ENCODE data around the gene PTMA. TPM values are rescaled to one million over a fixed set of nuclear protein-coding genes. Genes with fewer than 3 reads are reported as not detected.
"Not testable (repeated sequence)": the region's sequence is repeated elsewhere in the genome, so short reads cannot be mapped to it uniquely, and the experiment has no call there.

The PTMA gene, protein sequence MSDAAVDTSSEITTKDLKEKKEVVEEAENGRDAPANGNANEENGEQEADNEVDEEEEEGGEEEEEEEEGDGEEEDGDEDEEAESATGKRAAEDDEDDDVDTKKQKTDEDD
- 459 and 545 TPM in 2 replicates for total RNA-seq

GRCh38 chr2:231707927-231708772 lies at the start of gene PTMA:
TSS of gene PTMA (plus strand) at chr2:231708525. CDS start at chr2:231708707, 182 bp downstream.
- H3K36me3 ChIP-seq (ENCODE audit: insufficient read depth, low read length): peaks cover 13% of the 10 kb centered on the region
- H3K4me3 ChIP-seq (ENCODE audit: insufficient read depth, low read length): peak within 1 kb of the TSS; percentile 95
- DNase-seq (ENCODE audit: insufficient read length, low spot score, missing footprints): peak; percentile 99
- H3K9me3 ChIP-seq (ENCODE audit: low read depth, low read length): no peaks in the 10 kb centered on the region
- H3K4me1 ChIP-seq (ENCODE audit: insufficient read depth, low read length): peaks cover 17% of the 10 kb centered on the region
- TF ChIP-seq, protein P1, sequence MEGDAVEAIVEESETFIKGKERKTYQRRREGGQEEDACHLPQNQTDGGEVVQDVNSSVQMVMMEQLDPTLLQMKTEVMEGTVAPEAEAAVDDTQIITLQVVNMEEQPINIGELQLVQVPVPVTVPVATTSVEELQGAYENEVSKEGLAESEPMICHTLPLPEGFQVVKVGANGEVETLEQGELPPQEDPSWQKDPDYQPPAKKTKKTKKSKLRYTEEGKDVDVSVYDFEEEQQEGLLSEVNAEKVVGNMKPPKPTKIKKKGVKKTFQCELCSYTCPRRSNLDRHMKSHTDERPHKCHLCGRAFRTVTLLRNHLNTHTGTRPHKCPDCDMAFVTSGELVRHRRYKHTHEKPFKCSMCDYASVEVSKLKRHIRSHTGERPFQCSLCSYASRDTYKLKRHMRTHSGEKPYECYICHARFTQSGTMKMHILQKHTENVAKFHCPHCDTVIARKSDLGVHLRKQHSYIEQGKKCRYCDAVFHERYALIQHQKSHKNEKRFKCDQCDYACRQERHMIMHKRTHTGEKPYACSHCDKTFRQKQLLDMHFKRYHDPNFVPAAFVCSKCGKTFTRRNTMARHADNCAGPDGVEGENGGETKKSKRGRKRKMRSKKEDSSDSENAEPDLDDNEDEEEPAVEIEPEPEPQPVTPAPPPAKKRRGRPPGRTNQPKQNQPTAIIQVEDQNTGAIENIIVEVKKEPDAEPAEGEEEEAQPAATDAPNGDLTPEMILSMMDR (IDR thresholded peaks at IDR 0.05; ENCODE audit: extremely low read depth, low read depth, low read length): no peak
- H3K4me2 ChIP-seq (ENCODE audit: insufficient read depth, low read length): peak within 1 kb of the TSS; percentile 83
- peak within 1 kb of the TSS; percentile 99 for H2AFZ ChIP-seq (ENCODE audit: low read length)
- H3K79me2 ChIP-seq (ENCODE audit: insufficient read depth, low read length): peaks cover 48% of the 10 kb centered on the region
- no peaks in the 10 kb centered on the region for H3K27me3 ChIP-seq (ENCODE audit: insufficient read depth, low read length)
- H4K20me1 ChIP-seq (ENCODE audit: insufficient read depth, low read length): peaks cover 27% of the 10 kb centered on the region
- H3K27ac ChIP-seq (ENCODE audit: low read depth, low read length): peak within 1 kb of the TSS; percentile 99

- not testable (repeated sequence) for H3K27me3 ChIP-seq (ENCODE audit: insufficient read depth, low read length); H3K9me3 ChIP-seq (ENCODE audit: low read depth, low read length); H3K79me2 ChIP-seq (ENCODE audit: insufficient read depth, low read length); H3K4me1 ChIP-seq (ENCODE audit: insufficient read depth, low read length); H3K4me3 ChIP-seq (ENCODE audit: insufficient read depth, low read length); H3K27ac ChIP-seq (ENCODE audit: low read depth, low read length); H3K36me3 ChIP-seq (ENCODE audit: insufficient read depth, low read length); DNase-seq (ENCODE audit: insufficient read length, low spot score, missing footprints); H2AFZ ChIP-seq (ENCODE audit: low read length); H3K4me2 ChIP-seq (ENCODE audit: insufficient read depth, low read length); H4K20me1 ChIP-seq (ENCODE audit: insufficient read depth, low read length)
These were observed 48.3 kb upstream of the PTMA start for GRCh38 chr2:231660073-231660472.

DNA sequence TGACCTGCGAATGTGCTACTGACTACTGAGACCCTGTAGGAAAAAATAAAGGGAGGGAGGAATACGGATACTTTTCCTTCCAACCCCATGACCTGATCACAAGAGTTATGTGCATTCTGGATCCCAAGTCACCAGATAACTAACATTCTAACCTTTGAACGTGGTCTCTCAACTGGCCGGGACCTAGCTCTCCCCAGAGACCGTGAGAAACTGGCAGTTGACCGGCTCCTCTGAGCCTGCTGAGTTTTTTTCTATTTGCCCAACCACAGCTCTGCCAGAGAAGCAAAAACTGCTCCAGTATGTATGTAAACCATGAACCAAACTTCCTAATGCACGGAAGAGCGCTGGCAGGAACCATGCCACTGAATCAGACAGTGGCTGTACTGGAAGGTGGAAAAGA lies 47.5 kb upstream of the PTMA start:
- no peak for DNase-seq (ENCODE audit: insufficient read length, low spot score, missing footprints)
- peaks cover 3% of the 10 kb centered on the region for H3K4me1 ChIP-seq (ENCODE audit: insufficient read depth, low read length)
- H3K27ac ChIP-seq (ENCODE audit: low read depth, low read length): no peak overlapping the region
- TF ChIP-seq, protein P1 (IDR thresholded peaks at IDR 0.05; ENCODE audit: extremely low read depth, low read depth, low read length): no peak
- no peak overlapping the region for H3K4me3 ChIP-seq (ENCODE audit: insufficient read depth, low read length)
- H2AFZ ChIP-seq (ENCODE audit: low read length): no peak overlapping the region
- H3K36me3 ChIP-seq (ENCODE audit: insufficient read depth, low read length): no peaks in the 10 kb centered on the region
- H3K9me3 ChIP-seq (ENCODE audit: low read depth, low read length): no peaks in the 10 kb centered on the region
- no peak overlapping the region for H3K4me2 ChIP-seq (ENCODE audit: insufficient read depth, low read length)
- H4K20me1 ChIP-seq (ENCODE audit: insufficient read depth, low read length): no peaks in the 10 kb centered on the region
- no peaks in the 10 kb centered on the region for H3K79me2 ChIP-seq (ENCODE audit: insufficient read depth, low read length)
- H3K27me3 ChIP-seq (ENCODE audit: insufficient read depth, low read length): no peaks in the 10 kb centered on the region

- peak overlapping the region; percentile 82 for H3K4me2 ChIP-seq (ENCODE audit: insufficient read depth, low read length)
- H4K20me1 ChIP-seq (ENCODE audit: insufficient read depth, low read length): no peaks in the 10 kb centered on the region
- H3K27me3 ChIP-seq (ENCODE audit: insufficient read depth, low read length): no peaks in the 10 kb centered on the region
- H2AFZ ChIP-seq (ENCODE audit: low read length): peak overlapping the region; percentile 92
- TF ChIP-seq, protein P1 (IDR thresholded peaks at IDR 0.05; ENCODE audit: extremely low read depth, low read depth, low read length): no peak
- peaks cover 8% of the 10 kb centered on the region for H3K4me1 ChIP-seq (ENCODE audit: insufficient read depth, low read length)
- DNase-seq (ENCODE audit: insufficient read length, low spot score, missing footprints): no peak
- H3K79me2 ChIP-seq (ENCODE audit: insufficient read depth, low read length): no peaks in the 10 kb centered on the region
- H3K9me3 ChIP-seq (ENCODE audit: low read depth, low read length): no peaks in the 10 kb centered on the region
- H3K27ac ChIP-seq (ENCODE audit: low read depth, low read length): peak overlapping the region; percentile 65
- peak overlapping the region; percentile 70 for H3K4me3 ChIP-seq (ENCODE audit: insufficient read depth, low read length)
- H3K36me3 ChIP-seq (ENCODE audit: insufficient read depth, low read length): no peaks in the 10 kb centered on the region
These were observed 46.8 kb upstream of the PTMA start for GRCh38 chr2:231661422-231662027.
